Stimulated activated CD4-positive, alpha-beta T cell treated with anti-CD3 and anti-CD28 coated beads, Interleukin-4, amount 100 ng/mL, for 1 hour (primary cell): Measurements from ENCODE around the gene ZFAND4.
"Not testable (repeated sequence)": the region's sequence is repeated elsewhere in the genome, so short reads cannot be mapped to it uniquely, and the experiment has no call there.

Experiments
- DNase-seq: peaks from one replicate; pipeline ENCODE4 v3.0.0-alpha.2; 2020

Gene ZFAND4

DNA sequence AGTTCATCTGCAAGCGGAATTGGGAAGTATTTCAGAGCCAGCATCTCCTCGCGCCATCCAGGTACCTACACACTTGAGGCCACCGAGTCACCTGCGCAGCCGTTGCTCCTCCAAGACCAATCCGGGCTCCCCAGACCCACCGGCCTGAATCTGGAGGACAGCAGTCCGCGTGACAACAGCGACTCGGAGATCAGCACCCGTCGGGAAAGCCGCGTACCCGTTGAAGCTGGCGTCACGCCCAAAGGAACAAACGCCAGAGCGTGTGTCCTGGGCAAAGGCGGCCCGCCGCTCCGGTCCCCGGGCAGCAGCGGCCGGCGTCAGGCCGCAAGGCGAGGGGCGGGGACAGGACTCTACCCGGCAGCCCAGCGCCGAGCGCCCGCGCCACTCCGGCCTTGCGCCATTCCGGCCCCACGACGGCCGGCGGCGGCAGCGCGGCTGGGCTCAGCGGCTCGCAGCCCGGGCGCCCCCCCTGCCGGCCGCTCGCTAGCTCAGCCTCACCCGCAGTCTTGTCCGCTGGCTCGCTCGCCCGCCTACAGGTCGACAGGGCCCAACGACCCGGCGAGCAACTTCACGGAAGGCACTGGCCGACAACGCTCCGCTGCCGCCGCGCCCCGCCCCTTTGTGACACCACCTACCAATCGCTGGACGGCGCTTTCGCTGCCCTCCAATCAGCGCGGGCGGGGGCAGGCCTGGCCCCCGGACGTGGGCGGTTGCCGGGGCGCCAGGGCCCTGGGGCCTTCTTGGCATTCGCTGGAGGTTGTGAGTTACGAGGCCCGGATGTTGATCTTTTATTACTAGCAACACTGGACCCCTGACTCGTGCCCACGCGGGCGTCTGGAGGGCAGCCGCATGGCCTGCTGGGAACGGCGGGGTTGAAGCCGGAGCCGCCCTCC lies at the start of gene ZFAND4:
TSS of gene ZFAND4 (minus strand) at position 592 of the 893 bp plus-strand sequence. CDS start 9,047 bp downstream, outside the sequence.
- DNase-seq: peak; percentile 95

DNA sequence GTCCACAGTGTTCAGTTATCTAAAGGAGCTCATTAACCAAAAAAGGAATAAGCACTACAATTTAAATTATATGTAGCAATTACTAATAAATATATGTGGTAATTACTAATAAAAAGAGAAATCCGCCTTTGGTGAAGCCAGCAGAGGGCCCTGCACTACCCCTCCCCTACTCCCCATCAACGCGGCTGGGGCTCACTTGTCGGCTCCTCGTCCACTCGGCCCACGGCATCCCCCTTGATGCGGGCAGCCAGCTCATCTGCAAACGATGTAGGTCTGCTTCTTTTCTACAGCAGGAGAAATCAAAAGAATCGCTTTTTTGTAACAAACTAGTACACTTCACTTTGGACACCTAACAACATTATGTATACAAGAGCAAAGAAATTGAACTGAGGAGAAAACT lies 48.9 kb upstream of the ZFAND4 start:
- DNase-seq: not testable (repeated sequence)

DNA sequence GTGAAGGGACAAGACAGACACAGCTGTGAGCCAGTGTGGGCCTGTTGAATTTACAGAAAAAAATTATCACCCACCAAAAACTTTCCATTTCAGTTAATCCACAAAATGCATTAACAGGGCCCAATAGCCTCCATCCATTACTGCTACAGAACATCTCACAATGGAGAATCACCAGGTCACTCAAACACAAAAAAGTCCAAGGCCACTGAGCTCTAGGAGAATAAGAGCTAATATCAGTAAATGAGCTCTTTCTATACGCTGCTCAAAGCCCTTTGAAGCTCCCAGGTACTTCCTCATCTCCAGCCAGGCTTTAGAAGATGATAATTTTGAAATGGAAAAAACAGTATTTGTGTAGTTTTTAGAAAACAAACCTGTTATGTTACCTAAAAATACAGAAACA lies 45.1 kb upstream of the ZFAND4 start:
- DNase-seq: not testable (repeated sequence)

DNA sequence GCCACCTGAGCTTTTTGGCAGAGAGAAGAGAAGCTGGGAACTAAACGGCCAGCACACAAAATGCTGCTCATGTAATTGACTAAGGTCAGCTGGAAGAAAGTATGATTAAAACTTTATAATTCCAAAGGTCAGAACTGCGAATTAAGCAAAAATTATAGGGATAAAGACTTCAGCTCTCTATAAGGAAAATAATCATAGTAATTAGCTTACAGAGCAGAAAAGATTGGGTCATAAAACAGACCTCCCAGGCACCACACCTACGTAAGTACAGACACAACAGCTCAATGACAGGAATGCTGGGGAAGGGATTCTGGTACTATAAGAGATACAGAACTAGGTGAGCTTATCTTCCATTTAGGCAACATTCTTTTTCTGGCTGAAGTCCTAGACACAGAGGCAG lies 44.5 kb upstream of the ZFAND4 start:
- DNase-seq: not testable (repeated sequence)

DNA sequence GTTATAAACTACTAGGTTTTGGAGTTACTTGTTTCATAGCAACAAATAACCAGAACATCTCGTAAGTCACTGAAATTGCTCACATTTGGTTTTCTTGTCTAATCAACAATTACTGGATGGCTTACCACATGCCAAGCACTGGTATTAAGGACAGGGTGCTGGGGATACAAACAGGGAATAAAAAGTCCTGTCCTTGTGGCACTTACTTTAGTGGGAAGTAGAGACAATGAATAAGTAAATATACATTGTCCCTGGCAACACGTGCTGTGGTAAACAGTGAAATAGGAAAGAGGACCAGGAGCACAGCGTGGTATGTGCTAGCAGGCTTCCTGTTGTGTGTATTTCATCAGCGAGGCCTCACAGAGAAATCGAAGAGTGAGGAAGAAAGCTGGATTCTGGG lies 38.7 kb upstream of the ZFAND4 start:
- not testable (repeated sequence) for DNase-seq

DNA sequence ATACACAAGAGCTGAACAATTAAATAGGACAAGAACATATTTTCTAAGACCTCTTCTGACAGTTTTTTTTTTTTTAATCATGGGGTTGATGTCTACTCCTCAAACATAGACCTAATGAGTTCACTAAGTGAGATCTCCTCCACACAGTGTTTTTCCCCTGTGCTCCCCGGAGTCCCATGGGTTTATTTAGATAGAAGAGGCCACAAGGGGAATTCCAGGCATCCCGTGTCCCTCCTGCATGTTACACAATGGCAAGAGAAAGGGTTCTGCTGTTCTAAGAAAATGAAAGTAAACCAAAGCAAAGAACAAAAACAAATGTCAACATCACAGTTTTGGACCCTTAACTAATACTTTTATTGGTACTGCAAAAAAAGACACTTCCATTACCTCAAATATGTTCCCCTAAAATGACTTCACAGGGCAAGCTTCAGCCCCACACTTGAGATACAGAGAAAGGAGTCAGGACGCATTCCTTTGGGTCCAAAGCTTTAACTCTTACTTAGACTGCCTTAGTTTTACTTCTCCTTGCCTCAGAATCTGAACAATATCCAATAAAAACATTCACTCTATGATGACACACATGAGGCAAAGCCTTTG lies 37.7 kb upstream of the ZFAND4 start:
- not testable (repeated sequence) for DNase-seq

DNA sequence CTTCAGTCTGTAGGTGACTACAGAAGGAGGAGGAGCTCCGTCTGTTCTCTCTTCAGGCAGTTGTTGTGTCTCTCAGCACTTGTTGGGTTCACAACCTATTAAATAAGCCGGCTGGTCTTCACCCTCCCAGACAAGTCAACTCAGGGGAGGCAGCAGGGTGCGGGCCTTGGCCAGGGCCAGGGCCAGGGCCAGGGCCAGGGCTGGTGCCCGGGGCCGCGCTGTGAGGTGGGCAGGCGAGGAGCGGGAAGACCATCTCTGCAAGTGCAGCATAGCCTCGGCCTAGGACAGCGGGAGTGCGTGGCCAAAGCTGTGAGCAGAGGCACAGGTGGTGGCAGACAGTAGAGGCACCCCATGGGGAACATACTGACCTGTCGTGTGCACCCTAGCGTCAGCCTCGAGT lies 5.9 kb upstream of the ZFAND4 start:
- DNase-seq: not testable (repeated sequence)

DNA sequence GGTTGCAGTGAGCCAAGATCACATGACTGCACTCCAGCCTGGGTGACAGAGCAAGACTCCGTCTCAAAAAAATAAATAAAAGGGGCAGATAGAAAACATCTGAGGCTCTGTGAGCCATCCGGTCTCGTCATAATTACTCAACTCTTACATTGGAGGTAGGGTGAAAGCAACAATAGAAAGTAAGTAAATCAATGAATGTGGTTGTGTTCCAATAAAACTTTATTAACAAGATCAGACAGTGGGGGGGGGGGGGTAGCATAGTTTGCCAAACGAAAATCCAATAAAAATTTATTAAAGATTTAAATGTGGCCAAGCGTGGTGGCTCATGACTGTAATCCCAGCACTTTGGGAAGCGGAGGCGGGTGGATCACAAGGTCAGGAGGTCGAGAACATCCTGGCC lies 2.8 kb upstream of the ZFAND4 start:
- no peak for DNase-seq

DNA sequence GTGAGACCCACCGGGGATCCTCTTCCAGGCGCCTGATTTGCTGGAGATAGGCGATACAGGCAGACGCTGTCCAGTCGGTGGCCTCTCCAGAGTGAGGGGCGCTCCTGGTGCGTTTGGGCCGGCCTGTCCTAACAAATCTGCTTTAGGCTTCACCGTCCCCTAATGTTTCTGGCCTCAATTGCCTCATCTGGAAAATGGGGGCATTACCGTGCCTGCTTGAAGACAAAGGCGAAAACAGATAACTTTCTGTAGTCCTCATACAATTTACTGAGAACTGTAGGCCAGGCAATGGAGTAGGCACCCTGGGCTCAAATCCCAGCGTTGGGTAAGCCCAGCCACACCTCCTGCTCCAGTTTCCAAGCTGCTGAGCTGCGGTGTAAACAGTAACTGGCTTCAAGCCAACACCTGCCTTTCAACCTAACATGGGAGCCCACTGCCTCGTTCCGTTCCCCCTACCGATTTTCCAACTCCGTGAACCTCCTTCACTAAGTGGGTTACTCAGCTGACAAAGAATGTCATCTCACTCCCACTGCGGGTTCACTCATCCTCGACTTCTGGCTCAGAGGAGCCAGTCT lies 589 bp upstream of the ZFAND4 start:
- no peak for DNase-seq

DNA sequence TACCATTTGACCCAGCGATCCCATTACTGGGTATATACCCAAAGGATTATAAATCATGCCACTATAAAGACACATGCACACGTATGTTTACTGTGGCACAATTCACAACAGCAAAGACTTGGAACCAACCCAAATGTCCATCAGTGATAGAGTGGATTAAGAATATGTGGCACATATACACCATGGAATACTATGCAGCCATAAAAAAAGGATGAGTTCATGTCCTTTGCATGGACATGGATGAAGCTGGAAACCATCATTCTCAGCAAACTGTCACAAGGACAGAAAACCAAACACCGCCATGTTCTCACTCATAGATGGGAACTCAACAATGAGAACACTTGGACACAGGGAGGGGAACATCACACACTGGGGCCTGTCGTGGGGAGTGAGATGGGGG lies 1.3 kb downstream of the ZFAND4 start:
- not testable (repeated sequence) for DNase-seq

DNA sequence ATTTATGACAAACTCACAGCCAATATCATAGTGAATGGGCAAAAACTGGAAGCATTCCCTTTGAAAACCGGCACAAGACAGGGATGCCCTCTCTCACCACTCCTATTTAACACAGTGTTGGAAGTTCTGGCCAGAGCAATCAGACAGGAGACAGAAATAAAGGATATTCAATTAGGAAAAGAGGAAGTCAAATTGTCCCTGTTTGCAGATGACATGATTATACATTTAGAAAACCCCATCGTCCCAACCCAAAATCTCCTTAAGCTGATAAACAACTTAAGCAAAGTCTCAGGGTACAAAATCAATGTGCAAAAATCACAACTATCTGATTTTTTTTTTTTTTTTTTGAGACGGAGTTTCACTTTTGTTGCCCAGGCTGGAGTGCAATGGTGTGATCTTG lies 2.7 kb downstream of the ZFAND4 start:
- DNase-seq: not testable (repeated sequence)

DNA sequence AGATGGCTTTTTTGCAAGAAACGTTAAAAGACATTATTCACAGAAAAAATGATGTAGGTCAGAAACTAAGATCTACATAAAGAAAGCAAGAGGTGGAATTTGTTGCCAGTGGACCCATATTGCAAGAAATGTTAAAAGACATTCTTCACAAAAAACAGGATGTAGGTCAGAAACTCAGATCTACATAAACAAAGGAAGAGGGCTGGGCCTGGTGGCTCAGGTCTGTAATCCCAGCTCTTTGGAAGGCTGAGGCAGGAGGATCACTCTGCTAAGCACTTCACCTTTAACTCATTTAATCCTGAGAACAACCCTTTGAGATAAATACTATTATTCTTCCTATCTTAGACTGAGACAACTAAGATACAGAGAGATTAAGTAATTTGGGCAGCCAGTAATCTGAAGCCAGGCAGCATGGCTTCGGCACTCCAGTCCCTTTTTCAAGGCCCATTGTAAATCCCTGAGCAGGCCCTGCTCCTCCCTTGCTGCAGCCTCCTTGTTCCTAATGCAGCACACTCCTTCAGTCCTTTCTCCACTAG lies 11.6 kb downstream of the ZFAND4 start:
- DNase-seq: no peak

DNA sequence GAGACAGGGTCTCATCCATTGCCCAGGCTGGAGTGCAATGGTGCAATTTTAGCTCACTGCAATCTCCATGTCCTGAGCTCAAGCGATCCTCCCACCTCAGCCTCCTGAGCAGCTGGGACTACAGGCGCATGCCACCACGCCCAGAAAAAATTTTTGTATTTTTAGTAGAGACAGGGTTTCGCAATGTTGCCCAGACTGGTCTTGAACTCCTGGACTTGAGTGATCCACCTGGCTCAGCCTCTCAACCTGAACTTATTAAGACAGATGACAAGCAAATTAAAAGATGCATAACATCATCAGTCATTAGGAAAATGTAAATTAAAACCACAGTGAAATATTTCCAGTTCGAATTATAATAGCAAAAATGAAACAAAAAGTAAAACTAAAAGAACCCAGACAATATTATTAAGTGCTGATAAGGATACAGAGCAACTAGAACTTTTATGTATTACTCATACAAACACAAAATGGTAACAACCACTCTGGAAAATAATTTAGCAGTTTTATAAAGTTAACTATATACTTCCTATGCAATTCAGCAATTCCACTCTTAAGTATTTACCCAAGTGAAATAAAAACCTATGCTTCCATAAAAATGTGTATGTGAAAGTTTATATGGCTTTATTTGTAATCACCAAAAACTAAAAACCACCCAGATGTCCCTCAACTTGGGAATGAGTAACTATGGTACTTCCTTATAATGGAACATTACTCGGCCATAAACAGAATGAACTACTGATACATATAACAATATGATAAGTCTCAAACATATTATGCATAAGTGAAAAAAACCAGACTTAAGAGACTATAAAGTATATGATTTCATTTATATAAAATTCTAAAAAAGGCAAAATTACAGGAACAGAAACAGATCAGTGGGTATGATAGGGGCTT lies 15.3 kb downstream of the ZFAND4 start:
- DNase-seq: no peak

DNA sequence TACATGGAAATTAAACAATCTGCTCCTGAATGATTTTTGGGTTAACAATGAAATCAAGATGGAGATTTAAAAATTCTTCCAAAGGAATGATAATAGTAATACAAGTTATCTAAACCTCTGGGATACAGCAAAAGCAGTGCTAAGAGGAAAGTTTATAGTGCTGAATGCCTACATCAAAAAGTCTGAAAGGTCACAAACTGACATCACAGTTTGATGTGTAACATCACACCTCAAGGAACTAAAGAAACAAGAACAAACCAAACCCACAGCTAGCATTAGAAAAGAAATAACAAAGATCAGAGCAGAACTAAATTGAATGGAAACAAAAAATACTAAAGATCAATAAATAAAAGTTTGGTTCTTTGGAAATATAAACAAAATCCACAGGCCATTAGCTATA lies 17.4 kb downstream of the ZFAND4 start:
- DNase-seq: no peak

DNA sequence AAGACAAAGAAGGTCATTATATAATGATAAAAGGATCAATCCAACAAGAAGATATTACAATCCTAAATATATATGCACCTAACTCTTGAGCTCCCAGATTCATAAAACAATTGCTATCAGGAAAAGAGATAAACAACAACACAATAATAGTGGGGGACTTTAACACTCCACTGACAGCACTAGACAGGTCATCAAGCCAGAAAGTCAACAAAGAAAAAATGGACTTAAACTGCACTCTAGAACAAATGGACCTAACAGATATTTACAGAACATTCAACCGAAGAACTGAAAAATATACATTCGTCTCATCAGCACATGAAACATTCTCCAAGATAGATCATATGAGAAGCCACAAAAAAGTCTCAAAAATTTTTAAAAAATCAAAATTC lies 17.8 kb downstream of the ZFAND4 start:
- DNase-seq: not testable (repeated sequence)

DNA sequence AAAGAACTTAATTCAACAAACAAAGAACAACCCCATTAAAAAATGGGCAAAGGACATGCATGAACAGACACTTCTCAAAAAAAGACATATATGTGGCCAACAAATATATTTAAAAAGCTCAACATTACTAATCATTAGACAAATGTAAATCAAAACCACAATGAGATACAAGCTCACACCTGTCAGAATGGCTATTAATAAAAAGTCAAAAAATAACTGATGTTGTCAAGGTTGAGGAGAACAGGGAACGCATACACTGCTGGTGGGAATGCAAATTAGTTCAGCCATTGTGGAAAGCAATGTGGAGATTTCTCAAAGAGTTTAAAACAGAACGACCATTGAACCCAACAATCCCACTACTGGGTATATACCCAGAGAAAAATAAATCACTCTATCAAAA lies 19.1 kb downstream of the ZFAND4 start:
- no peak for DNase-seq

DNA sequence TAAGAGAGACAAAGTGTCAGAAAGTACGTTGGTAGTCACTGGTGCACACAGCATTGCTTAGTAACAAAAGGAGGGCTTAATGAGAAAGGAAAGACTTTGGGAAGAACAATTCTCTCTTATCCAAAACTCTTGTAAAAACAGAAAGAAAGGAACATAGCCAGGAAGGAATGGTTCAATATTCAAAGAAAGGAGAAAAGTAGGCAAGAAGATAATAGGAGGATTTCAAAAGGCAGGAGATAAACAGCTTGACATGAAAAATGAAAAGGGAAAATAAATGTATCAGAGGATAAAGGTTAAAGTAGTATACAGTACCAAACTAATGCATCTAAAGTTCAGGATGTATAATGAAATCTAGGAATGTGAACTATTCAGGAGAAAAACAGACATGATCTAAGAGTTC lies 20.1 kb downstream of the ZFAND4 start:
- DNase-seq: no peak

DNA sequence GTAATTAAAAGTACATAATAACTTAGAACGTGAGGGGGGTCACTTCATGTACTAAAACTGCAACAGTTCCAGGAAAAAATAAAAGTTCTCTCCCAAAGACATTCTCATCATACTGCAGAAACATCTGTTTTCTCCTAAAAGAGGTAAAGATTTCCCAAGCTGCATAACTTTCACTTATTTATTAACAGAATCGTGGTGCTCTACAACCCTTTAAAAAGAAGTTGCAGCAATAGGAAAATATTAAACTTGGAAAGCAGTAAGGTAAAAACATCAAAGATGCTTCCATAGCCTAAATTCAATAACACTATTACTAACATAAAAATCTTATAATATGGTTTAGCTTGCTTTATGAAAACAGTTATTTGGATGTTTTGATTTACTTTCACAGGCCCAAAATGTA lies 23.3 kb downstream of the ZFAND4 start:
- no peak for DNase-seq

DNA sequence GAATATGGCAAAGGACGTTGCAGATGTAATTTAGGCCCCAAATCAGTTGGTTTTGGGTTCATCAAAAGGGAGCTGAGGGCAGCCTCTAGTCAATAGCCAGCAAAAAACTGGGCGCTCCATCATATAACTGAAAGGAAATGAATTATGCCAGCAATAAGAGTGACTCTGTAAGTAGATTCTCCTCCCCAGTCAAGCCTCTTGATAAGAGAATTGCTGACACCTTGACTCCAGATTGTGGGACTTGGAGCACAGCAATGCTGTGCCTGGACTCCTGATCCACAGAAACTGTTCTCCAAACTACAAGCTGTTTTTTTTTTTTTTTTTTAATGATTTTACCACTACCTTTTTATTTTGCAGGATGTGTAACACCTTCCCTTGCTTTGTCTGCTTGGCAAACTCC lies 25.5 kb downstream of the ZFAND4 start:
- no peak for DNase-seq

DNA sequence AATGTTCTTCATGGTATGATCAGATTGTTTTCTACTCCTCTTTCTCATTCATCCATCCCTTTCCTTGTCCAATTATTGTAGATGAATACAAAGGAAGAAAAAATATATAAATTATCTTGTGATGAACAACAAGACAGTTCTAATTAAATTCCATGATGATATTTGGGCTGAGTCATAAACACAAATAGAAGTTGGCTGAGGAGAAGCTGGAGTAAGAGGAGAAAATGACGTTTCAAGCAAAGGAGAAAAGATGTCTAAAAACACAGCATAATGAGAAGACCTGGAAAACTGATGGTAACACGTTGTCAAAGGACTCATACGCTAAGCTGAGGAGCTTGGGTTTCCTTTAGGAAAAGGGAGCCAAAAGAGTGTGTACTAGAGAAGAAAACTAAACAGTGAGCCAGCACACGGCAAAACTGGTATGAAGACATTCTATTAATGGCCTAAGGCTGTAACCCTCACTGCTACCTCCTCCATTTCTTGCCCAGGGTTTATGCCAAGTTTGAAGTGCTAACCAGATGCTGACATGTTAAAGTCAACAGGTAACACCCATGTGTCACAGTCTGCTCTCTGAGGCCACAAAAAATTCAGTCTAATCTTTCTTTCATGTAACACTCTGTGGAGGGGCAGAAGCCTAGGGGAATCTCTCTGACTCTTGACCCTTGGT lies 26.1 kb downstream of the ZFAND4 start:
- DNase-seq: no peak

DNA sequence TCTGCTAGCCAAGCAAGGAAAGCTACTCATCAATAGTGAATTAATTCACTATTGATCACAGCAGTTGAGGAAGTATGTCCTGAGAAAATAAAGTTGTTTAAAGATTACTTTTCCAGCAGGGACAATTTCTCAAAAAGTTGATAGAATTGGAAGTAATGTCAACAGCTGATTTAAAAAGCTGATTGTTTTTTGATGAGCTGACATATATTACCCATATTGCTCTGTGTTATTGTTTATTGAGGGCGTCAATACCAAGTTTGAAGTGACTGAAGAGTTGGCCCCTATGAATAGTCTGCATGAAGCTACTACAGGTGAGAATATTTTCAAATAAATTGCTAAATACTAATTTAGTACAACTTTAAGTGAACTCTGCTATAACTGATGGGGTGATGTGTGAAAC lies 28.0 kb downstream of the ZFAND4 start:
- no peak for DNase-seq

DNA sequence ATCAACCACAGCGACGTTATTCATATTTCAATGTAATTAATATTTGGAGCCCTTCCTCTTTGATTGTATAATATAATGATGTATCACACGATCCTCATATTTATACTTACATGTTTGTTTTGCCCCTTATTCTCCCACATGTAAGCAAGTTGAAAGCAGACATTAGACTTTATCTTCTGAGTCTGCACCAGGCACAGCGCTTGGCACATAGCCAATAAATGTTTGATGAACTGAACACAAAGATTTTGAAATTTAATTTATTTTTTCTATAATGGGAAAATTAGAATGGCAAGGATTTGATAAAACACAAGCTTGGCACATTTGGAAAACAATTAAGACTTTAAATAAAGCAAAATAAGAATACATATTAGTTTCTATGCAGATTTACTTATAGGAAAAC lies 31.6 kb downstream of the ZFAND4 start:
- no peak for DNase-seq
